GM19351 (cell line): ENCODE data around the gene FAM171A2.

Source experiments
- ATAC-seq: cut with Tn5 transposase; IDR thresholded peaks from one replicate; pipeline ENCODE4 v1.9.1; 2021; ENCODE audit warnings: mild to moderate bottlenecking, moderate library complexity; ENCODE audit not compliant: unreplicated experiment

FAM171A2 gene

DNA sequence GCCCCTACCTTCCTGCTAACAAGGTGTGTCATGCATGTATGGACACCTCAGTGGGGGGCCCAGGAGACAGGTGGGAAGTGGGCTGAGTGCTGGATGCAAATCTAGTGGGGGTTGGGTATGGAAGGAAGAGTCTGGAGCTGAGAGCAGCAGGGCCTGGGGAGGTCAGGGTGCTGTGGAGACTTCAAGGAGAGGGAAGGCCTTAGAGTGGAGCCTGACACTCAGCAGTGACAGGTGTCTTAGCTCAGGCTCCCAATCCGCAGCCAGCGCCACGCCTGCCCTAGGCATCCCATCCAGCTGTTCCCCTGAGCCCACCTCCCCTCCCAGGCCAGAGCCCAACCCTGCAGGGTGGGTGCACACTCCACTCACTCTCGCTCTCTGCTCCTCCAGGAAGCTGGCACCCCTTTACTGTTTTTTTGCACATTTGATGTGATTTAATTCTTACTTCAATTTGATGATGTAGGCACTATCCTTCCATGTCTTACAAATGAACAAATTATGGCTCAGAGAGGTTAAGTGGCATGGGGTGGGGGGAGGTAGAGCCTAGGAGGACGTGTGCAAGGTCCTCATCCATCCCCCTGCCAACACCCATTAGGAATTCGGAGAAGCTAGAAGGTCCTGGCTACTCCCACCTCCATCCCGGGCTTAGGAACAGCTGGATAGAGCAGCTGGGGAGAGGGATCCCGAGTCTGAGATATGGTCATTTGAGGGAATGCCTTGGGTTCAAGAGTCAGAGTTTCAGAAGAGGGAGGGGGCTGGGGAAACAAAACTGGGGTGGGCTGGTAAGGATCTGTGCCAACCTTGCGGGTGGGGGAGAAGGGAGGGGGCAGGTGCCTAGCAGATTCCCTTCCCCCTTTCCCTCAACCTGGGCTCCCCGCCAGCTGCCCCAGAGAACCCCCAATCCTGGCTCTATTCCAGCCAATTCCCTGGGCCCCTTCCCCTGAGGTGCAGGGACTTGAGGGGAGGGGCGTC, 2.1 kb downstream of the FAM171A2 start:
- no peak for ATAC-seq

DNA sequence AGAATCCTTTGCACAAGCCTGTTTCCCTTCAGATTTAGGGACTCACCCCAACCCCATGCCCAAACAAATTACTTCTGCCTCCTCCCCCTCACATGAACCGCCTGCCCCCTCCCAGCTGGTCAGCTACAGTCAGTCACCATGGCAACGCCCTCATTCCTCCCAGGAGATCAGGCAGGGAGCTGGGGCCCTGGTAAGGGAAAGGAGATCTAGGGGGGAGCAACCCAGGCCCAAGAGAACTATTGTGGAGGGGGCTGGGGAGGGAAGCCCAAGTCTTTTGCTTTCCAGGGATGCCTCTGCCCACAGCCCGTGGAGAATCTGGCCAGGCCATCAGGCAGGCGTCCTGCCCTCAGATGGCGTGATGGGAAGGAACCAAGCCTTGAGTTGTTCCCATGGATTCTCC, 2.8 kb downstream of the FAM171A2 start:
- no peak for ATAC-seq

DNA sequence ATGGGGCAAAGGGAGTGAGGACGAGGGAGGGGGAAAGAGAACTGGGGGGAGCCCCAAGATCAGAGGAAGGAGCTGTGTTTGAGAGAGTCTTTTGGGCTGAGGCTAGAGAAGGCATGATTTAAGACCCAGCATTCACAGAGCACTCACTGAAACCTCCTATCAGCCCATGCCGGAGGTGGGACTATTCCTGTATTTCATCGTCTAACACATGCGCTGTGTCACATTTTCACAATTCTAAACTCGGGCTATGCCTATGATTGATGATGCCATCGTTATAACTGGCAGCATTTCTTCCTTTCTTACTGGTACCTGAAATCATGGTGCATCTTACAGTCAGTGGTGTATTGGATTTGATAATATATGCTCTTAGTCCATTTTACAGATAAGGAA, 3.5 kb downstream of the FAM171A2 start:
- ATAC-seq = no peak

DNA sequence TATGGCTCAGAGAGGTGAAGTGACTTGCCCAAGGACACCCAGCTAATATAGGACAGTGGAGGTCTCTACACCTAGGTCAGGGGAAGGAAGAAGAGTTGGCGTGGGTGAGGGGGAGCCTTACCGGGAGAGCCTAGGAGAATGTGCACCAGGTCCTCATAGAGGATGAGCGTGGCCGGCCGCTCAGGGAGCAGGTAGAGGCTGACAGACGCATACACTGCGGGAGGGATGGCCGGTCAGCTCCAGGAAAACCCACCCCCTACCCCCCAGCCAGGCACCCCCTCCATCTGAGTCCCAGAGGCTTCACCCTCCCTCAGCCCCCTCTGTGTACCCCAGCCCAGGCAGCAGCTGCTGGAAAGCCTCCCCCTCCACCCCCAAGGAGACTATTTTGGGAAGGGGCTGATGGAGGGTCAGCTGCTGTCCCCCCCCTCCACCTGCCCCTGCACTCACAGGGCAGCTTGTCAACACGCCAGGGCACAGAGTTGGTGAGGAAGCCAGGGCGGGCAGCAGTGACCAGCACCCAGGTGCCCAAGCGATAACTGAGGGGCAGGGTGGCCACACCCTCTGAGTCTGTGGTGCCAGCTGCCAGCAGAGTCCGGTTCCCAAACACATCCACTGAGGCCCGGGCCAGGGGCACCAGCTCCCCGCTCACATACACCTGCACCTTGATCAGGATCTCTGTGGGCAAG, 4.1 kb downstream of the FAM171A2 start:
- no peak for ATAC-seq

GRCh38 chr17:44359006-44359405, 4.6 kb downstream of the FAM171A2 start:
- no peak for ATAC-seq

GRCh38 chr17:44358066-44358465, 5.6 kb downstream of the FAM171A2 start:
- ATAC-seq = no peak

- ATAC-seq = no peak
Observed at GRCh38 chr17:44356241-44356640, 7.4 kb downstream of the FAM171A2 start.

- no peak for ATAC-seq
Observed at GRCh38 chr17:44355642-44356099, 8.0 kb downstream of the FAM171A2 start.

DNA sequence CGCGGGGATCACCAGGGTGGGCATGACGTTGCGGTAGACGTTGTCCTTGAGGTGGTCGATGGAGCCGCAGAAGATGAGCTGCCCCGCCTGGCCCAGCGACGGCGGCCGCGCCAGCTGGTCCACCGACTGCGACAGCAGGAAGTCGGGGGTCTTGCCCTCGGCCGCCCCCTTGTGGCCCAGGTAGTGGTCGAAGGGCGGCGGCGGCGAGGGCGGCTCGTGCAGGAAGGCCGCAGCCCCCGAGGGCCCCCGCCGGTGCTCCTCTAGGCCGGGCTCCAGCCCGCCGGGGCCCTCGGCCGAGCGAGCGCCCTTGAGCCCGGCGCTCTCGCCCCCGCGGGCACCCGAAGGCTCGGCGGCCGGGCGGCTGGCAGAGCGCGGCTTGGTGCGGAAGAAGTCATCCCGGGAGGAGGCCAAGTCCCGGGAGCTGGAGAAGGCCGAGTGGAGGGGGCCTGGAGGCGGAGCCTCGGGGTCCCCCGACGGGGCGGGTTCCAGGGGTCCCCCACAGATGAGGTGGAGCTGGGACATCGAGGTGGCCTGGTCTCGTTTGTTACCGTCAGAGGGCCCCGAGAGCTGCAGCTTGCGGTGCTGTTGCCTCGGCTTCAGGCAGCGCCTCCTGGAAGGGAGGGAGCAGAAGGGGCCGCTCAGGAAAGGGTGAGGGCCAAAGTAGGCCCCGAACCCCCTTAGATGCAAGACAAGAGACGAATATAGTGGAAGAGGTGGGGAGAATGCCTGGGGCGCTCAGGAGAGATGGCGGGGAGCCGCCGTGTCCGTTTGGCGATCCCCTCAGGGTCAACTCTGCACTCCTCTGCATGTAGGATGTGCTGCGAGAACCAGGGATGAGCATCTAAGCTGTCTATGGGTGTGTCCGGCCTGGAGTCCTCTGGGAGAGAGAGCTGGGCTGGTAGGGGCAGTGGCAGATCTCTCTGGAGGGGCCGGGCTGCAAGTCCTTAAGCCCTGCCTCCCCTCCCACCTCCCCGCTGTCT, 8.8 kb downstream of the FAM171A2 start:
- no peak for ATAC-seq

DNA sequence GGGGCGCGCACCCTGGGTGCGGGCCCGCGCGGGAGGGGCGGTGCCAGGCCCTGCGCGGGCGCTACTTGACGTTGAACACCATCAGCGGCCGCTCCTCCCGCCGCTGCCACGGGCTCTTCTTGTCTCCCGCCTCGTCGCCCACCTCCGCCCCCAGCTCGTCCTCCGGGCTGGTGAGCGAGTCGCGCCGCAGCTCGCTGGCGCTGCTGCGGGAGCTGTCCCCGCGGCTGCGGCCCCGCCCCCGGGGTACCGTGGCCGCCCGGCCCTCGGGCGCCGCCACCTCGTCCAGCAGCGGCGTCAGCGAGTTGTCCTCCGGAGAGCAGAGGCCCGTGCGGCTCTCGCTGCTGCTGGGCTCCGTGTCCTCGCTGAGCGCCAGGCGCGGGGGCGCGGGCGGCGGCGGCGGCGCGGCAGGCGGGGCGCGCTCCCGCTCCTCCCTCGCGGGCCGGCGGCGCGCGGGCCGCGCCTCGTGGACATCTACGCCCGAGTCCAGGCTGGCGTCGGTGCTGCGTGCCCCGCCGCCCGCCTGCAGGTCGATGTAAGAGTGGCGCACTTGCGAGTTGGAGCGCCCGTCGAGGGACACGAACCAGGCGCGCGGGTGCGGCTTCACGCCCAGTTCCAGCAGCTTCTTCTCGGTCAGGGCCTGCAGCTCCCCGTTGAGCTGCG, 9.9 kb downstream of the FAM171A2 start:
- no peak for ATAC-seq

GRCh38 chr17:44352828-44353671, 10.6 kb downstream of the FAM171A2 start:
- no peak for ATAC-seq

DNA sequence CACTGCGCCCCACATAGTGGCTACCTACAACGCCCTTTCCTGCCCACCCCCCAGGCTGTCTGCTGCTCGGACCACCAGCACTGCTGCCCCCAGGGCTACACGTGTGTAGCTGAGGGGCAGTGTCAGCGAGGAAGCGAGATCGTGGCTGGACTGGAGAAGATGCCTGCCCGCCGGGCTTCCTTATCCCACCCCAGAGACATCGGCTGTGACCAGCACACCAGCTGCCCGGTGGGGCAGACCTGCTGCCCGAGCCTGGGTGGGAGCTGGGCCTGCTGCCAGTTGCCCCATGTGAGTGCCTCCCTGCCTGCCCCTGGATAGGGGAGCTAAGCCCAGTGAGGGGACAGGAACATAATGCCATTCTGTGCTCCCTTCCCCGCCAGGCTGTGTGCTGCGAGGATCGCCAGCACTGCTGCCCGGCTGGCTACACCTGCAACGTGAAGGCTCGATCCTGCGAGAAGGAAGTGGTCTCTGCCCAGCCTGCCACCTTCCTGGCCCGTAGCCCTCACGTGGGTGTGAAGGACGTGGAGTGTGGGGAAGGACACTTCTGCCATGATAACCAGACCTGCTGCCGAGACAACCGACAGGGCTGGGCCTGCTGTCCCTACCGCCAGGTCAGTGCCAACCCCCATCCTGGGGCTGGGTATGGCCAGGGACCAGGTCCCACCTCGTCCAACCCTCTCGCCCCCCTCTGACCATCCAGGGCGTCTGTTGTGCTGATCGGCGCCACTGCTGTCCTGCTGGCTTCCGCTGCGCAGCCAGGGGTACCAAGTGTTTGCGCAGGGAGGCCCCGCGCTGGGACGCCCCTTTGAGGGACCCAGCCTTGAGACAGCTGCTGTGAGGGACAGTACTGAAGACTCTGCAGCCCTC, 11.5 kb downstream of the FAM171A2 start:
- ATAC-seq = no peak

DNA sequence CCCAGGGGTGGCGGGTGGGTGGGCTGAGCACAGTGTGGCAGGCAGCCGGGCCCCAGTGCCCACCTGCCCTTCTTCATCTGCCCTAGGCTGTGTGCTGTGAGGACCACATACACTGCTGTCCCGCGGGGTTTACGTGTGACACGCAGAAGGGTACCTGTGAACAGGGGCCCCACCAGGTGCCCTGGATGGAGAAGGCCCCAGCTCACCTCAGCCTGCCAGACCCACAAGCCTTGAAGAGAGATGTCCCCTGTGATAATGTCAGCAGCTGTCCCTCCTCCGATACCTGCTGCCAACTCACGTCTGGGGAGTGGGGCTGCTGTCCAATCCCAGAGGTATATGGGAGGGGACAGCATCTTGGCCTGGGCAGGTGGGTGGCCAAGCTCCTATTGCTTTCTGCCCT, 12.2 kb downstream of the FAM171A2 start:
- ATAC-seq = no peak

DNA sequence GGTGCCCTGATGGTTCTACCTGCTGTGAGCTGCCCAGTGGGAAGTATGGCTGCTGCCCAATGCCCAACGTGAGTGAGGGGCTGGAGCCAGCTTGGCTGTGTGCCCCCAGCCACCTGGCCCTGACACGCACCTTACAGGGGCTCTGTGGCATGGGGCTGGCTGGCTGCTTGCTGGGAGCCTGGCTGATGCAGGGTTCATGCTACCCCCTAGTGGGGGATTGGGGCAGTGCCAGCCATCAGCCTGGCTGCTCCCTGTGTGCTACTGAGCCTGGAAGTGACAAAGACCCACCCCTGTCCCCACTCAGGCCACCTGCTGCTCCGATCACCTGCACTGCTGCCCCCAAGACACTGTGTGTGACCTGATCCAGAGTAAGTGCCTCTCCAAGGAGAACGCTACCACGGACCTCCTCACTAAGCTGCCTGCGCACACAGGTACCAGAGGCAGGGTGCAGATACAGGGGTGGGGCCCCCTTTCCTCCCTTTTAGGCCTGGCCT, 12.9 kb downstream of the FAM171A2 start:
- ATAC-seq = no peak

DNA sequence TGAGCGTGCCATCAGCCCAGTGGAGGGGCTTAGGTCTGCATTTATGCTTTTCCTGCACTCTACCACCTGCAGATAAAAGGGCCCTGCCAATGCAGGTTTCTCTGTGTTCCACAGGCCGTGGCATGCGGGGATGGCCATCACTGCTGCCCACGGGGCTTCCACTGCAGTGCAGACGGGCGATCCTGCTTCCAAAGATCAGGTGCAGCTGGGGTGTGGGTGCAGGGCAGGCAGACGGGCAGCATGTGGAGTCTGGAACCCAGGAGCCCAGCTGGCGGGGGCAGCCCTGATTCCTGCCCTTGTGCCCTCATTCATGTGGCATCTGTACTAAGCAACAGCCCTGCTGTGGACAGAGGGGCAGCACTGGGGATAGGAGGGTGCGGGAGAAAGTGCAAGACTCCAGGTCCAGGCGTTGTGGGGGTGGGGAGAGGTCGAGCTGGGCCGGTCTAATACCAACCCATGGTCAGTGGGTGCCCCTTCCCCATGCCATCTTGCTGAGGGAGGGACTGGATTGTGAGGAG, 14.0 kb downstream of the FAM171A2 start:
- no peak for ATAC-seq

DNA sequence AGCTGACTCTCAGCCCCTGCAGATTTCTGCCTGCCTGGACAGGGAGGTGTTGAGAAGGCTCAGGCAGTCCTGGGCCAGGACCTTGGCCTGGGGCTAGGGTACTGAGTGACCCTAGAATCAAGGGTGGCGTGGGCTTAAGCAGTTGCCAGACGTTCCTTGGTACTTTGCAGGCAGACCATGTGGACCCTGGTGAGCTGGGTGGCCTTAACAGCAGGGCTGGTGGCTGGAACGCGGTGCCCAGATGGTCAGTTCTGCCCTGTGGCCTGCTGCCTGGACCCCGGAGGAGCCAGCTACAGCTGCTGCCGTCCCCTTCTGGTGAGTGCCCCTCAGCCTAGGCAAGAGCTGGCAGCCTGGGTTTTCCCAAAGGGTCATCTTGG, 14.7 kb downstream of the FAM171A2 start:
- no peak for ATAC-seq

- peak; percentile 39 for ATAC-seq
Observed at GRCh38 chr17:44348234-44348987, 15.2 kb downstream of the FAM171A2 start.
